ENCODE data around the gene ARHGAP42.
A peak's percentile ranks its signal among the peaks of the same experiment; 100 is the strongest.

Gene ARHGAP42

DNA sequence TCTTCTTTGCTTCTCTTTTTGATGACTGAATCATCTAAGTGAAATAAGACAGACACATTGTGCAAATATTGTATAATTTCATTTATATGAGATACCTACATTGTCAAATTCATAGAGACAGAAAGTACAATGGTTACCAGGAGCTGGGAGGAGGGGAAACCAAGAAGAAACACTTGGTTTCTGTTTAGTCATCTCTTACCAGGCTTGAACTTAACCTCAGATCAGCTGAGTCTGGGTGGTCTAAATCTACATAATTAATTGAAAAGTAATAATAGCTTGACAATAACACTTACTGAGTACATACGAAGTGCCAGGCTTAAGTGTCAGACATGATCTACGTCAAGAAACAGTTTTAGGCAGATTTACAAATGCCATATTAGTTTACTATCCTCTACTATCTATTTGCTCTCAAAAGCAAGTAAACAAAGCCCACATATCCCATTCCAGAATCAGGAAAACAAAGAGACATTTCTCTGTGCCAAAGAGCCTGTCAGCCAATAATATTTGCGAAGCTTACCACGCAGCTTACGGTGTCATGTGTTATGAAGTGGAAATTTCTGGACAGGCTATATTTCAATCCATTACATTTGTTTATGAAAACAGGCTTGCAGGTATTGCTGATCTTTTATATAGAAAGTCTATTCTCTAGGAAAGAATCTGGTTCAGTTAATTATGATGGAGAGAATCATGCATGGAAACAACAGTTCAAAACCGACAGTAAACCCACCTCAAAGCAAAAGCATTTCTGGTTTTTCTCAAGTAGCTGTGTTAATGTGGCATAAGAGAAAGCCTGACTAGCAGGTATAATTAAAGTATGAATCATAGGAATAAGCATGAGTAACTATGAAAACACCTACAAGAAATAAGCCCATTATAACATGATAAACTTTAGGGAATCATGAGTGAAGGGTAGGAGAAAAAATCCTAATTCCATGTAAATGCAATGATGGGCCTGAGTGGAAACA is 2.7 kb upstream of the ARHGAP42 start:
- Histone ChIP-seq H3K9me3 (ENCODE audit: insufficient read depth, low read length) (no peaks in the 10 kb centered on the region), H2AFZ (ENCODE audit: low read depth, low read length, severe bottlenecking) (no peak overlapping the region), H4K20me1 (ENCODE audit: low read depth, low read length) (no peaks in the 10 kb centered on the region), H3K4me2 (ENCODE audit: low read depth, low read length, poor library complexity, severe bottlenecking) (no peak overlapping the region), H3K9ac (ENCODE audit: low read length) (no peak overlapping the region), H3K27ac (ENCODE audit: low read depth, low read length) (no peak overlapping the region), H3K4me3 (ENCODE audit: insufficient read depth, low read length, poor library complexity, severe bottlenecking) (no peak overlapping the region), H3F3A (ENCODE audit: insufficient read depth) (no peaks in the 10 kb centered on the region), H3K9me2 (replicated peaks; ENCODE audit: insufficient read depth, low read length) (no peaks in the 10 kb centered on the region), H3K79me2 (ENCODE audit: insufficient read depth, low read length) (no peaks in the 10 kb centered on the region), H3K36me3 (ENCODE audit: low read length) (no peaks in the 10 kb centered on the region), H3K27me3 (ENCODE audit: low read length) (no peaks in the 10 kb centered on the region)
- TF ChIP-seq EZH2phosphoT487 (conservative IDR thresholded peaks at IDR 0.05; ENCODE audit: low read length) (no peak), CTCF (IDR thresholded peaks at IDR 0.05; ENCODE audit: insufficient read depth, low read length, poor library complexity, severe bottlenecking) (no peak)

DNA sequence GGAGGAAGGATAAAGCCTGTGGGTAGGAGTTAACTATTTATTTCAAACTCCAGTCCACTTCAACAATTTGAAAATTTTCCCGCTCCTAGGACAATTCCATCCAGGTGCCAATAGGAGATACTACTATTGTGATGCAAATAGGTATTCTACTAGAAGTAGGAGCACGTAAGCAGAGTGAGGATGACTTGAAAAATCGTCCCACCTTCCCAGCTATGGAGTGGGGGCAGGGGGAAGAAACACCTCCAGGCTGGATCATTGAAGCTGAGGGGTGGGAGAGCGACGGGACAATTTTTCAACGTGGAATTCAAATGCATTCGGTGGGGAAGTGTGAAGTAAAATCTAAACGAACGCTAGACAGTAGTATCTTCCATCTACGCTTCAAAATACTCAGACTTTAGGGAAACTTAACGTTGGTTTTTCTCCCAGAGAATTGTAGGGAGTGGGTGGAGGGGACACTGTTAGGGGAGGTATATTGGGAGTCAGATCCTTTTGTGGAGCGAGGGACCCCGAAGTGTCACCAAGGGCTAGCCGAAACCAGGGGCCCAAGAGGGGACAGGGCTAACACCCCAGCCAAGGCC is 523 bp upstream of the ARHGAP42 start:
- no peak overlapping the region for H3K9ac ChIP-seq (ENCODE audit: low read length)
- H3K4me3 ChIP-seq (ENCODE audit: insufficient read depth, low read length, poor library complexity, severe bottlenecking) = no peak overlapping the region
- no peaks in the 10 kb centered on the region for H3F3A ChIP-seq (ENCODE audit: insufficient read depth)
- no peak overlapping the region for H2AFZ ChIP-seq (ENCODE audit: low read depth, low read length, severe bottlenecking)
- no peaks in the 10 kb centered on the region for H4K20me1 ChIP-seq (ENCODE audit: low read depth, low read length)
- no peaks in the 10 kb centered on the region for H3K36me3 ChIP-seq (ENCODE audit: low read length)
- H3K9me2 ChIP-seq (replicated peaks; ENCODE audit: insufficient read depth, low read length) = no peaks in the 10 kb centered on the region
- no peaks in the 10 kb centered on the region for H3K27me3 ChIP-seq (ENCODE audit: low read length)
- no peak overlapping the region for H3K4me2 ChIP-seq (ENCODE audit: low read depth, low read length, poor library complexity, severe bottlenecking)
- no peak overlapping the region for H3K27ac ChIP-seq (ENCODE audit: low read depth, low read length)
- H3K9me3 ChIP-seq (ENCODE audit: insufficient read depth, low read length) = no peaks in the 10 kb centered on the region
- no peak for TF ChIP-seq EZH2phosphoT487 (conservative IDR thresholded peaks at IDR 0.05; ENCODE audit: low read length)
- TF ChIP-seq CTCF (IDR thresholded peaks at IDR 0.05; ENCODE audit: insufficient read depth, low read length, poor library complexity, severe bottlenecking) = no peak
- H3K79me2 ChIP-seq (ENCODE audit: insufficient read depth, low read length) = no peaks in the 10 kb centered on the region

GRCh38 chr11:100687630-100688395 is 725 bp downstream of the ARHGAP42 start:
- H3K4me3 ChIP-seq (ENCODE audit: insufficient read depth, low read length, poor library complexity, severe bottlenecking) = no peak overlapping the region
- TF ChIP-seq CTCF (IDR thresholded peaks at IDR 0.05; ENCODE audit: insufficient read depth, low read length, poor library complexity, severe bottlenecking) = no peak
- TF ChIP-seq EZH2phosphoT487 (conservative IDR thresholded peaks at IDR 0.05; ENCODE audit: low read length) = no peak
- H3K4me2 ChIP-seq (ENCODE audit: low read depth, low read length, poor library complexity, severe bottlenecking) = peak overlapping the region; percentile 41
- H3F3A ChIP-seq (ENCODE audit: insufficient read depth) = no peaks in the 10 kb centered on the region
- no peaks in the 10 kb centered on the region for H4K20me1 ChIP-seq (ENCODE audit: low read depth, low read length)
- no peak overlapping the region for H3K9ac ChIP-seq (ENCODE audit: low read length)
- H3K9me3 ChIP-seq (ENCODE audit: insufficient read depth, low read length) = no peaks in the 10 kb centered on the region
- H3K9me2 ChIP-seq (replicated peaks; ENCODE audit: insufficient read depth, low read length) = no peaks in the 10 kb centered on the region
- H2AFZ ChIP-seq (ENCODE audit: low read depth, low read length, severe bottlenecking) = peak overlapping the region; percentile 34
- no peaks in the 10 kb centered on the region for H3K36me3 ChIP-seq (ENCODE audit: low read length)
- H3K79me2 ChIP-seq (ENCODE audit: insufficient read depth, low read length) = no peaks in the 10 kb centered on the region
- no peak overlapping the region for H3K27ac ChIP-seq (ENCODE audit: low read depth, low read length)
- H3K27me3 ChIP-seq (ENCODE audit: low read length) = no peaks in the 10 kb centered on the region

Data from SU-DHL-6 (cell line).